Right lobe of liver (tissue), 4 donors: ENCODE results near the gene ACO1.

ENCODE experiments used
- POLR2A ChIP-seq: fragments of 450-650 bp; IDR thresholded peaks from one replicate; pipeline ENCODE4 v1.6.1; 2017; ENCODE audit warnings: antibody characterized with exemption, mild to moderate bottlenecking
- TF ChIP-seq, protein P1 (sequence below), 4 donors: fragments of 200-600 bp in 3 of 4; fragments of 450-650 bp in 1 of 4; IDR thresholded peaks; one replicate each; pipeline versions ENCODE4 v1.5.1 to v1.8.0; 2016 to 2022; ENCODE audit warnings: antibody characterized with exemption in 4 of 4, mild to moderate bottlenecking in 2 of 4
- donor health status: DM: no; HTN: no; CAD: no.
- donor health status: DM: no; HTN: no; CAD: no.
- donor health status: DM: no; HTN: yes; CAD: no.

DNA sequence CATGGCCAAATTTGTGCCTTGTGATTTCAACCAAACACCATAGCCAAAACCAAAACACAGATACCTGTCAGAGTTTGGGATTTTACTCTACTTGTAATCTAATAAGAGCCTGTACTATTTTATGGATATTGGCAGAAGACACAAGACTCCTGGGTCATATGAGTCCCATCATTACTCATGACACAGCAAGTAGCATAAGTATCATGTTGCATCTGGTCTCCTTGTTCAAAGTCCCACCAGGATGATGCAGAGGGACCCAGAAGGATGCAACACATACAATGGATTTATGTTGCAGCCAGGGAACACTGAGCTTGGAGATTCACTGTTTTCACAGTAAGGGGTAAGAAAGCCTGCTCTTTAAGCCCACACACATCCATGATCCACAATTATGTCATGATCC is 13.2 kb upstream of the ACO1 start:
- TF ChIP-seq, protein P1, sequence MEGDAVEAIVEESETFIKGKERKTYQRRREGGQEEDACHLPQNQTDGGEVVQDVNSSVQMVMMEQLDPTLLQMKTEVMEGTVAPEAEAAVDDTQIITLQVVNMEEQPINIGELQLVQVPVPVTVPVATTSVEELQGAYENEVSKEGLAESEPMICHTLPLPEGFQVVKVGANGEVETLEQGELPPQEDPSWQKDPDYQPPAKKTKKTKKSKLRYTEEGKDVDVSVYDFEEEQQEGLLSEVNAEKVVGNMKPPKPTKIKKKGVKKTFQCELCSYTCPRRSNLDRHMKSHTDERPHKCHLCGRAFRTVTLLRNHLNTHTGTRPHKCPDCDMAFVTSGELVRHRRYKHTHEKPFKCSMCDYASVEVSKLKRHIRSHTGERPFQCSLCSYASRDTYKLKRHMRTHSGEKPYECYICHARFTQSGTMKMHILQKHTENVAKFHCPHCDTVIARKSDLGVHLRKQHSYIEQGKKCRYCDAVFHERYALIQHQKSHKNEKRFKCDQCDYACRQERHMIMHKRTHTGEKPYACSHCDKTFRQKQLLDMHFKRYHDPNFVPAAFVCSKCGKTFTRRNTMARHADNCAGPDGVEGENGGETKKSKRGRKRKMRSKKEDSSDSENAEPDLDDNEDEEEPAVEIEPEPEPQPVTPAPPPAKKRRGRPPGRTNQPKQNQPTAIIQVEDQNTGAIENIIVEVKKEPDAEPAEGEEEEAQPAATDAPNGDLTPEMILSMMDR (IDR thresholded peaks at IDR 0.05) = no peak
- no peak for TF ChIP-seq POLR2A
